GM15510 (cell line): Measurements from ENCODE around the gene RUSF1.

ENCODE experiments used
- POLR2A ChIP-seq: IDR thresholded peaks from 3 replicates; pipeline ENCODE4 v1.6.1; 2011; ENCODE audit warnings: borderline replicate concordance; ENCODE audit not compliant: insufficient read length; ENCODE audit errors: extremely low read depth

The RUSF1 gene

GRCh38 chr16:31493506-31494125 lies 14.6 kb downstream of the RUSF1 start:
- TF ChIP-seq POLR2A: no peak

DNA sequence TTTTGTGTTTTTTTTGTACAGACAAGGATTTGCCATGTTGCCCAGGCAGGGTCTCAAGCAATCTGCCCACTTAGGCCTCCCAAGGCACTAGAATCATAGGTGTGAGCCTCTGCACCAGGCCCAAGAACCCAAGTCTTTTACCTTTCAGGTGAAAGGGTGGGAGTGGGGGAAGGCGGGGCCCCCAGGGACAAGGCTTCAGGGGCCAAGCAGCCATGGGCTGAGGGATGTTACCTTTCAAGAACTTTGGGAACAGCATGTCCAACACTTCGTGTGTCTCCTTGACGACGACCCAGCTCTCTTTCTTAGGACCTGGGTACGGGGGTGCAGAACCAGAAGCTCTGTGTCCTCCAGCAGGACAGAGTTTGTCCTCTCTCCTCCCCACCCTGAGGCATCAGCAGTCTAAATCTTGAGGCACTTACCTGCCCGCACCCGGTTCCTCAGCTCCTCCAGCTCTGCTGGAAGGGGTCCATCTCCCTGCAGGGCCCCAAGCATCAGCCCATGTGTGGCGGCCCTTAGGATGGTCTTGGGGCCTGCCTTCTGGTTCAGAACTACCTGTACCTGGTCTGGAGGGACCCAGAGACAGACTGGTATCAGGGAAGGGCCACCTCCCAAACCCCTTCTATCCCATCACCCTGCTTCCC lies 16.3 kb downstream of the RUSF1 start:
- TF ChIP-seq POLR2A: no peak

GRCh38 chr16:31489616-31490584 lies 18.3 kb downstream of the RUSF1 start:
- no peak for TF ChIP-seq POLR2A

GRCh38 chr16:31489298-31489564 lies 19.0 kb downstream of the RUSF1 start:
- no peak for TF ChIP-seq POLR2A

DNA sequence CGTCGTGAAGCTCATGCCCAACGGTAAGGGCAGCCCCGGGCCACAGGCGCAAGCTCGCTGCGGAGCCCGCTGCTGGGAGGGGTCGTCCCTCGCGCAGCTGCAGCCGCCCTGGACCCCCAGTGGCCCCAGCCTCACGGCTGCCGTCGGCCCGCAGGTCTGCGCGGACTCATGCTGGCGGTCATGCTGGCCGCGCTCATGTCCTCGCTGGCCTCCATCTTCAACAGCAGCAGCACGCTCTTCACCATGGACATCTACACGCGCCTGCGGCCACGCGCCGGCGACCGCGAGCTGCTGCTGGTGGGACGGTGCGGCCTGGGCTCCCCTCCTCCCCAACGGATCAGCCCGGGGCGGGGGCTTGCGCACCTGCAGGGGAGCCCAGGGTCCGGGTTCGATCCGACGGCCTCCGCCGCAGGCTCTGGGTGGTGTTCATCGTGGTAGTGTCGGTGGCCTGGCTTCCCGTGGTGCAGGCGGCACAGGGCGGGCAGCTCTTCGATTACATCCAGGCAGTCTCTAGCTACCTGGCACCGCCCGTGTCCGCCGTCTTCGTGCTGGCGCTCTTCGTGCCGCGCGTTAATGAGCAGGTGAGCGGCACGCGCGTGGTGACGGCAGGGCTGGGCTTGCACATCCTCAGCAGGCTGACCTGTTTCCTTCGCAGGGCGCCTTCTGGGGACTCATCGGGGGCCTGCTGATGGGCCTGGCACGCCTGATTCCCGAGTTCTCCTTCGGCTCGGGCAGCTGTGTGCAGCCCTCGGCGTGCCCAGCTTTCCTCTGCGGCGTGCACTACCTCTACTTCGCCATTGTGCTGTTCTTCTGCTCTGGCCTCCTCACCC lies 19.5 kb downstream of the RUSF1 start:
- TF ChIP-seq POLR2A: no peak

DNA sequence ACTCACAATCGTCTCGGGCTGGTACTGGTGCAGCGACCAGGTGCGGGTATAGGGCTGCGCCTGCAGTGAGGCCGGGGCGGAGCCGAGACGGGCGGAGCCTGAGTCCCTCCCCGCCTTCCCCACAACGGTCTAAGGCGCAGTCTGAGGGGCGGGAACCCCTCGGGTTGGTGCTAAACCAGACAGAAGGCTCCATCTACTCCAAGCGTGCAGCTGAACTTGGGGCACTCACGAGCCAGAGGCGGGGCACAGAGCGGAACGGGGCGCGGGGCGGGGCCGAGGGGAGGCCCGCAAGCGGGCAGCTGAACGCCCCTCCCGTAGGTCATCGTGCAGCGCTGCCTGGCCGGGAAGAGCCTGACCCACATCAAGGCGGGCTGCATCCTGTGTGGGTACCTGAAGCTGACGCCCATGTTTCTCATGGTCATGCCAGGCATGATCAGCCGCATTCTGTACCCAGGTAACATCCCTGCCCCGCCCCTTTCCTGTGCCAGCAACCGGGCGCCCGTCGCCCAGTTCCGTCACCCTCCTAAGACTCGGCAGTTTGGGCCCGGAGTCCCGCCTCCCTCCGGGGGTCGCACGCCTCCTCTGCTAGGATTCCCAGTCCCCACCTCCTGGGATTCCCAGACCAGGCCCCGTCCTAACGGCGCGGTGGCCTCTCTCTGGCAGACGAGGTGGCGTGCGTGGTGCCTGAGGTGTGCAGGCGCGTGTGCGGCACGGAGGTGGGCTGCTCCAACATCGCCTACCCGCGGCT lies 20.3 kb downstream of the RUSF1 start:
- TF ChIP-seq POLR2A: peak; percentile 15

DNA sequence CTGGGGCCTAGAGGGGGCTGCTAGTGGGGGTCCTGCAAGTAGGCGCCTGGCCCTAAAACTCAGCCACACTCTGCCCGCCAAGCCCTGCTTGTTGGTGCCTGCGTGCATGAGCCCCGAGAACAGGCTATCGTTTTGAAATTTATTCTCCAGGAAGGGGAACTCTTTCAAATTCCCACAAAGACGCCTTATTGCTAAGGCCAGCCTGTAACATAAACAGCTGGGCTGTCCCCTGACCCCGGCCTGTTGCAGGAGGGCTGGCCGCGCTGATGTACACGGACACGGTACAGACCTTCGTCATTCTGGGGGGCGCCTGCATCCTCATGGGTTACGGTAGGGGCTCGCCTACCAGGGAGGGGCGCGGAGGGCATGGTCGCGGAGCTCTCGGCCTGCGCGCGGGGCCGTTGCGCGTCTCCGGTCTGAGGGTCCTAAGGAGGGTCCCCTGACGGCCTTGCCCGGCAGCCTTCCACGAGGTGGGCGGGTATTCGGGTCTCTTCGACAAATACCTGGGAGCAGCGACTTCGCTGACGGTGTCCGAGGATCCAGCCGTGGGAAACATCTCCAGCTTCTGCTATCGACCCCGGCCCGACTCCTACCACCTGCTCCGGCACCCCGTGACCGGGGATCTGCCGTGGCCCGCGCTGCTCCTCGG lies 21.0 kb downstream of the RUSF1 start:
- no peak for TF ChIP-seq POLR2A

DNA sequence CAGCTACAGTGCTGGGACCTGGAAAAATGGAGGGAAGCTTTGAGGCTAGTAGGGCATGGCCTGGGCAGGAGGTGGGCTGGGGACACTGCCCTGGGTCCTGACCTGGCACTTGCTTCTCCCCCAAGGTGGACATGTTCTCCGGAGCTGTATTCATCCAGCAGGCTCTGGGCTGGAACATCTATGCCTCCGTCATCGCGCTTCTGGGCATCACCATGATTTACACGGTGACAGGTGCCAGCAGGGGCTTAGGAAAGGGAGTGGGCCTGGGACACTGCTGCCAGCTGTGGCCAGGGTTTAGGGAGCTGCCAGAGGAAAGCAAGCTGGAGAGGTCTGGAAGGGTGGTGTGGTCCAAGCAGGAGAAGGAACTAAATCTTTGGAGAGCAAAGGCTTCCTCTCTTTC lies 22.1 kb downstream of the RUSF1 start:
- TF ChIP-seq POLR2A: no peak

DNA sequence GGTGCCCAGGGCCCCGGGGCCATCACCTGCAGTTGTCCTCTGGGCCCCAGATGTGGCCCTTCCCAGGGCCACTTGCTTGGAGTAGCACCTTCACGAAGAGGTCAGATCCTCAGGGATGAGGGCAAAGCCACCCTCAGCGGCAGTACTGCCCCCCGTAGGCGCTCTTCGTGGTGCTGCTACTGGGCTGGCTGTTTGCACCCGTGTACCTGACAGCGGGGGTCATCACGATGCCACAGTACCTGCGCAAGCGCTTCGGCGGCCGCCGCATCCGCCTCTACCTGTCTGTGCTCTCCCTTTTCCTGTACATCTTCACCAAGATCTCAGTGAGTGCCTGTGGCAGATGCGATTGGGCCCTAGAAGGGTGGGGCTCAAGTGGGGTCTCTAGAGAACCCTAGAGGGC lies 22.6 kb downstream of the RUSF1 start:
- TF ChIP-seq POLR2A: no peak

- no peak for TF ChIP-seq POLR2A
These were observed 23.6 kb downstream of the RUSF1 start for GRCh38 chr16:31484491-31485171.

DNA sequence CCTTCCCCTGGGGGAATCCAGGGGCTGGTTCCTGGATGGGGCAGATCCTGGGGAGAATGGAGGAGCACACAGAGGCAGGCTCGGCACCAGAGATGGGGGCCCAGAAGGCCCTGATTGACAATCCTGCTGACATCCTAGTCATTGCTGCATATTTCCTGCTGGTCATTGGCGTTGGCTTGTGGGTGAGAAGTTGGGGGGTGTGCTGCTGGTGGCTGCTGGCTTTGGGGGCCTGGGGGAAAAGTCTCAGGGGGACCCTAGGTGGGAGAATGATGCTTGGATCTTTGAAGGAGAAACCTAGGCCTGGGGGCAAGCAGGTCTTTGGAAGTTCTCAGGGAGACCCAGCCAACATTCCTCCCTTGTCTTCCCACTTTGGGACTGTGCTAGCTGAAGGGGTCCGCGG lies 25.1 kb downstream of the RUSF1 start, which contains the start of gene SLC5A2:
SLC5A2 (plus strand) TSS at position 43 of the 400 bp plus-strand sequence; CDS start at position 57, 14 bp downstream.
- TF ChIP-seq POLR2A: no peak

DNA sequence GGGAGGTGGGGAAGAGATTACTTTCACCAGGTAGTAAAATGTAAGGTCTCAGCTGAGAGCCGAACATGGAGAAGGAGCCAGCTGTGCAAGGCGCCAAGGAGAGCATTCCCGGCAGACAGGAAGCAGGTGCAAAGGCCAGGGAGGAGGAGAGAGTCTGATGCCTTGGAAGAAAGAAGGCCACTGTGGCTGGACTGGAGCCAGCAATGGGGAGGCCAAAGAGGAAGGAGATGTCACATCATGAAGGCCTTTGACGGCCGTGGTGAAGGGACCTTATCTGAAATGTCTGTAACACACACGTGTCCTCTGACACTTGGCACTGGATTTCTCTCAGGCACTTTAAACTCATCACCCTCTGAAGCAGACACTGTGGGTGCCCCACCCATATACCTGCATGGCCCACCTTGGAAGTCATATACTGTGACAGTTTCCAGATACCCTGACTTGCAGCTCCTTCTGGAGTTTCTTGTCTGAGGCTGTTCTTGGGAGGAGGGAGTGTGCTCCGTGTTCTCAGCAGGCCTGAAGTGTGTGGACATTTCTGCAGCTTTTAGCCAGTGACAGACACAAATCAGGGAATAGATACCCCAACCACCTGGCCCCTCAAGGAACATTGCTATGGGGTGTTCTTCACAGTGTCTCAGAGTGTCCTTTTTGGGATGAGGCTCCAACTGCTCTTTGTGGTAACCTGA lies 27.2 kb downstream of the RUSF1 start:
- TF ChIP-seq POLR2A: no peak
